NK-92 treated with Interleukin-12 subunit alpha and Interleukin-12 subunit beta, amount 100 ng/mL, for 24 hours (cell line): ENCODE results near the gene POU6F2.
"Not testable (repeated sequence)": the region's sequence is repeated elsewhere in the genome, so short reads cannot be mapped to it uniquely, and the experiment has no call there.

Experiments
- DNase-seq: peaks from one replicate; lab custom pipeline; 2025; lab: John Stamatoyannopoulos, UW

The POU6F2 gene

GRCh38 chr7:39306016-39306570 is 328.4 kb downstream of the POU6F2 start:
- no peak for DNase-seq

- no peak for DNase-seq
Observed at GRCh38 chr7:39310699-39311098, 333.0 kb downstream of the POU6F2 start.

- no peak for DNase-seq
Observed at GRCh38 chr7:39312254-39312989, 334.7 kb downstream of the POU6F2 start.

GRCh38 chr7:39313376-39313775 is 335.7 kb downstream of the POU6F2 start:
- DNase-seq = no peak

GRCh38 chr7:39313974-39314373 is 336.3 kb downstream of the POU6F2 start:
- no peak for DNase-seq

- no peak for DNase-seq
Observed at GRCh38 chr7:39317107-39317506, 339.4 kb downstream of the POU6F2 start.

GRCh38 chr7:39317896-39318295 is 340.2 kb downstream of the POU6F2 start:
- DNase-seq = no peak

GRCh38 chr7:39321245-39321644 is 343.5 kb downstream of the POU6F2 start:
- DNase-seq = no peak

- DNase-seq = no peak
Observed at GRCh38 chr7:39321909-39322498, 344.3 kb downstream of the POU6F2 start.

GRCh38 chr7:39324139-39324760 is 346.5 kb downstream of the POU6F2 start:
- no peak for DNase-seq

GRCh38 chr7:39331607-39332006 is 353.9 kb downstream of the POU6F2 start:
- DNase-seq = not testable (repeated sequence)

GRCh38 chr7:39332142-39332541 is 354.4 kb downstream of the POU6F2 start:
- DNase-seq = no peak

GRCh38 chr7:39333701-39334100 is 356.0 kb downstream of the POU6F2 start:
- no peak for DNase-seq

- DNase-seq = no peak
Observed at GRCh38 chr7:39336442-39336841, 358.7 kb downstream of the POU6F2 start.

GRCh38 chr7:39338716-39339115 is 361.0 kb downstream of the POU6F2 start:
- no peak for DNase-seq

GRCh38 chr7:39339591-39339990 is 361.9 kb downstream of the POU6F2 start:
- no peak for DNase-seq

GRCh38 chr7:39341083-39341482 is 363.4 kb downstream of the POU6F2 start:
- no peak for DNase-seq

GRCh38 chr7:39342763-39343162 is 365.1 kb downstream of the POU6F2 start:
- DNase-seq = no peak

GRCh38 chr7:39349452-39350123 is 371.9 kb downstream of the POU6F2 start:
- DNase-seq = no peak

GRCh38 chr7:39353615-39354376 is 376.1 kb downstream of the POU6F2 start:
- no peak for DNase-seq

- no peak for DNase-seq
Observed at GRCh38 chr7:39355664-39356063, 378.0 kb downstream of the POU6F2 start.
